Brain pericyte (primary cell): ENCODE data around the gene GANAB.
"Not testable (repeated sequence)": the region's sequence is repeated elsewhere in the genome, so short reads cannot be mapped to it uniquely, and the experiment has no call there.

Experiments used
- DNase-seq: peaks from one replicate; pipeline ENCODE4 v3.0.0-alpha.2; 2012; ENCODE audit warnings: low read depth, low spot score

GANAB gene

DNA sequence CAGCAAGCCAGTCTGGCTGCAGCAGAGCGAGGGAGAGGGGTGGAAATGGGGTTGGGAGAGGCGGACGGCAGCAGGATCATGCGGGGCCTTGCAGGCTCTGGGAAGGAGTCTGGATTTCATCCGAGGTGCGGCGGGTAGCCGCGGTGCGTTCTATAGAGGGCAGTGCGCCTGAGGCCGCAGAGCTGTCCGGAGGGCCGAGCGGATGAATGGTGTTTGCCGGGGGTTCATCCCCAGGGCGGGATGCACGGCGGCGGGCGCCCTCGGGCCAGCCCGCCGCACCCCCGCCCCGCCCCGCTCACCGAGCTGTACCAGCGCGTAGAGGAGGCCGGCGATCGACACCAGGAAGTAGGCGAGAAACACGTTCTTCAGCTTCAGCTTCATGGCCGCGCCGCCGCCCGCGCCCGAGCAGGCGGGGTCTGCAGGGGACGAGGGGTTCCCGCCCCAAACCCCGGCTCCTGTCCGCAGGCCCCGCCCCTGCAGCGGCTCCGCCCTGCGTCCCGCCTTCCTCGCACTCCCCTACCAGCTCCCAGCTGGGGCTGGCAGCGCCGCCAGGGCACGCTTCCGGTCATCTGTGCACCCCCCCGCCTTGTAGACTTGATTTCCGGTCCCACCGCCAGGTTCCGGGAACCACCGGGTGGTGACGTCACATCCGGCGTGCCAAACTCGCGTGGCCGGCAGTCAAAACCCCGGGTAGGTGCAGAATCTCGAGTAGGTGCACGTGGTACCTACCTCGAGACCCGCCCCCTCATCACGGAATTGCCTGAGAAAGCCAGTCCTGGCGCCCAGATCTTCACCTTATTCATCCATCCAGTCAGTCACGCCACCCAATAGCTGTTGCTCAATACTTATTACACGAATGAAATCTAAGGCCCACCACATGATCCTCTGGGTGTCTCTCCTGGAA is 24.6 kb downstream of the GANAB start, which contains the start of gene B3GAT3:
Gene B3GAT3, minus strand, starts transcription at position 420 of the 904 bp plus-strand sequence. Its CDS starts 39 bp downstream, at position 381.
- peak; percentile 94 for DNase-seq

DNA sequence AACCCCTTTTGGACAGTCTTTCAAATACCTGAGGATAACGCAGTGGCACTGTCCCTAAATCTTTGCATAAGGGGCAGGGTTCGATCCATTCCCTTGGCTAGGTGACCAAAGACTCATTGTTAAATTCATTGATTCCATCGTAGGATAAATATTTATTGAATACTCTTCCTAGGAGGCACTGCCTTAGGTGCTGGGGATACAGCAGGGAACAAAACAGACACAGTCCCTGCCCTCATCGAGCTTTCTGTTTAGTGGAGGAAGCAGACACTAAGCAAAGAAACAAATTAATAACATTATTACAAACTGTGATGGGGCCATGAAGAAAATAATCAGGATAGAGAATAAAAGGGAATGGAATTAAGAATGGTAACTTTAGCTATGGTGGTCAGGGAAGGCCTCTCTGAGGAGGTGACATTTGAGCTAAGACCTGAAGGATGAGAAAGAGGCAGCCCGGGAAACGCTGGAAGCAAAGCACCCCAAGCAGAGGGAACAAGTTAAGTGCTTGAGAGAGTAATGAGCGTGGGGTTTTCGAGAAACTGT is 25.3 kb downstream of the GANAB start:
- DNase-seq: no peak

DNA sequence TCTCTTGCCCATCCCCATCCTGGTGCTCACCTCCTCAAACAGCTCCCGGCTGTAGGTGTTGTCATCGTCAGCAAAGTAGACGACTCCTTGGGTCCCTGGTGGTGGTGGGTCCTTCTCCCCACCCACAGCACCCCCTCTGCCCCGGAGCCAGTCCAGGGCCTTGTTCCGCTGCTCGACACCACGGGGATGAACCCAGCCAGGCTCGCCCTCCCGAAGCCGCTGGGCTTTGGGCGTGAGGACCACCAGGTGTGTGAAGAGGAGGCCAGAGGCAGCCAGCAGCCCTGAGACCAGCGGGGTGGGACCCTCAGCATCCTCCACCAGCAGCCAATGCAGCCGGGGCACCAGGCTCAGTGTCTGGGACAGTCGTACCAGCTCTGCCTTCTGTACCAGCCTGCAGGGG is 29.5 kb downstream of the GANAB start:
- DNase-seq: not testable (repeated sequence)

DNA sequence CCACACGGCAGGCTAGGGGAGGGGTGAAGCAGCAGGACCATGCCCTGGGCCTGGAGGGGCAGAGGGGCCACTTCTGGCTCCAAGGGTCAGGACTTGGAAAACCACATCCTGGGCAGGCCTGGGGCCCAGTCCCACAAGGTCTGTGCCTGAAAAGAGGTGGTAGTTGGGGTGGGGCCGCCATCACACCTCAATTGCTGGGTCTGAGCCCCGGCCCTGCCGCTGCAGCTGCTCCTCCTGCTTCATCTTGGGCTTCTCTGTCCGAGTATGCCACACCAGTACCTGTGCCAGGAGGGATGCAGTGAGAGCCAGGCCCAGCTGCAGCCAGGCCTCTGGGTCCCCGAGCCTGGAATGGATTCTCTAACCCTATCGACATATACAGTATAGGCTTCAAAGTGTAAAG is 30.9 kb downstream of the GANAB start:
- no peak for DNase-seq

DNA sequence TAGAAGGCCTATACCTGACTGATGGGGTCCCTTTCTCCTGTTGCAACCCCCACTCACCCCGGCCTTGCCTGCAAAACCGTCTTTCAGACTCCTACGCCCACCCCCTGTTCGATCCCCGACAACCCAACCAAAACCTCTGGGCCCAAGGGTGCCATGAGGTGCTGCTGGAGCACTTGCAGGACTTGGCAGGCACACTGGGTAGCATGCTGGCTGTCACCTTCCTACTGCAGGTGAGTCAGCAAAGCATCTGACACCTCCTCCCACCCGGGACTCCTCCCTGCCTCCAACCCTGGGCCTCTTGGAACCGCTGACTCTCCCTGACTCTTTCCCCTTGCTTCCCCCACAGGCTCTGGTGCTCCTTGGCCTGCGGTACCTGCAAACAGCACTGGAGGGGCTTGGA is 32.1 kb downstream of the GANAB start:
- DNase-seq: no peak

DNA sequence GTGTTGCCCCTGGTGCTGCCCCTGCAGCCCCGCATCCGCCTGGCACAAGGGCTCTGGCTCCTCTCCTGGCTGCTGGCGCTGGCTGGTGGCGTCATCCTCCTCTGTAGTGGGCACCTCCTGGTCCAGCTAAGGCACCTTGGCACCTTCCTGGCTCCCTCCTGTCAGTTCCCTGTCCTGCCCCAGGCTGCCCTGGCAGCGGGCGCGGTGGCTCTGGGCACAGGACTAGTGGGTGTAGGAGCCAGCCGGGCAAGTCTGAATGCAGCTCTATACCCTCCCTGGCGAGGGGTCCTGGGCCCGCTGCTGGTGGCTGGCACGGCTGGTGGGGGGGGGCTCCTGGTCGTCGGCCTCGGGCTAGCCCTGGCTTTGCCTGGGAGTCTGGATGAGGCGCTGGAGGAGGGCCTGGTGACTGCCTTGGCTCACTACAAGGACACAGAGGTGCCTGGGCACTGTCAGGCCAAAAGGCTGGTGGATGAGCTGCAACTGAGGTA is 33.1 kb downstream of the GANAB start:
- no peak for DNase-seq

DNA sequence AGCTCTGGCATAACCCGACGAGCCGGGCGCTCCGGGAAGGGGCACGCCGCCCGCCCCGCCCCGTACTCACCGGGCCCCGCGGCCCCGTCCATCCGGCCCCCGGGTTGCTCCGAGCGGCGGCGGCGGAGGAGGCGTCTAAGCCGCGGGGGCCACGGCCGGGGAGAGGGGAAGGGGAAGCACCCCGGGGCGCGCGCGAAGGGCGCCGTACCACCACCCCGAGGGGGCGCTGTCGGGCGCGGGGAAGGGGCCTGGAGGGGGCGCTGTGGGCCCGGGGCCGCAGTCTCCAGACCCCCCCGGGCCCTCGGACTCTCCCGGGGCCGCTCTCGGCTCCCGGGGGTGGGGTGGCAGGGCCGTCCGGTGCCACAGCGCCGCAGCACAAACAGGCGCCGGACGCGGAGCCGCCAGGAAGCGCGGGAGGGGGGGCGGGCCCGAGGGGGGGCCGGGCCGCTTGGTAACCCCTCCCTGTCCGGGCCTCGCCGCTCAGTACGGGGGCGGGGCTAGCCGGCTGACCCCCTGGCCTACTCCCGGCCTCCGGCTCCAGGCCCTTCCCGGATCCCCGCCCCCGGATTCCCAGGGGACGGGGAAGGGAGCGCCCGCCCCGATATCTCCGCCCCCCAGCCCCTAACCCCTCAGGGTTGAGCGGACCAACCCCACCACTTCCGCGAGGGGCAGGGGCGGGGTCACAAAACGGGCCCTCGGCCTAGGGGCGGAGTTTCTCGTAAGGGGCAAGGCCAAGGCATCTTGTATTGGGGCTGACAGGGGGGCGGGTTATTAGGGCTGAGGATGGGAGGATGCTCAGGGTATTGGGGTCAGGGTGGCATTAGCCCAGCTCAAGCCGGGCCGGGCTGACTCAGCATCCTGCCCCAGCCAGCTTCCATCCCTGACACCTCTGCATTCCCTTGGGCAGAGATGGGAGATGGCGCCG is 33.8 kb downstream of the GANAB start, which contains the start of the genes EML3 and ROM1:
Gene EML3, minus strand, starts transcription at position 410 of the 925 bp plus-strand sequence. Its CDS starts 318 bp downstream, at position 92.
Gene ROM1, plus strand, starts transcription at position 892 of the 925 bp plus-strand sequence. Its CDS starts 25 bp downstream, at position 917.
- DNase-seq: no peak

DNA sequence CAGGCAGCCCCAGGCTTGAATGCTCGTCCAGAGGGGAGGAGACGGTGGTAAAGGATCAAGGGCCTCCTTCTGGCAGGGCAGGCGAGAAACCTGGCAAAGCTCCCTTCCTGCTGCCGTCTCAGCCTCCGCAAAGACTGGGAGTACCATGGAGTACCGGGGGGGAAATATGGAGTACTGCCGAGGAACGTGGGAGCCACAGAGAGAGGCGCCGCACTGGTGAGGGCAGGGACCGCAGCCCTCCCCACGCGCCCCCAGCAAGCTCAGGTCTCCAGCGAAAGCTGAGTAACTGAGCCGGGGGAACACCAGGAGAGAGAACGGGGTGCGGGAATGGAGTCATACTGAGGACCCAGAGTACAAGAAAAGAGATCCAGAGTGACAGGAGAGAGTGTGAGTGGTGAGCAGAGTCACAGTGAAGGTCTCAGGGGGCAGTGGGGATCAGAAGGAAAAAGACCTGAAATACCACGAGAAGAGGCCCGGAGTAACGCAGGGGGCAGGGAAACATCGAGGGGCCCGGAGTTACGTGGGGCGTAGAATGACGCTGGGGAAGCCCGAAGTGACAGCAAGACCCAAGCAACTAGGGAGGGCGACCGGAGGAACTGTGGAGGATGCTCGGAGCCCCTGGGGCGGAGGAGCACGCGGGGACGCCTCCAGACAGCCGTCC is 34.6 kb downstream of the GANAB start:
- no peak for DNase-seq

DNA sequence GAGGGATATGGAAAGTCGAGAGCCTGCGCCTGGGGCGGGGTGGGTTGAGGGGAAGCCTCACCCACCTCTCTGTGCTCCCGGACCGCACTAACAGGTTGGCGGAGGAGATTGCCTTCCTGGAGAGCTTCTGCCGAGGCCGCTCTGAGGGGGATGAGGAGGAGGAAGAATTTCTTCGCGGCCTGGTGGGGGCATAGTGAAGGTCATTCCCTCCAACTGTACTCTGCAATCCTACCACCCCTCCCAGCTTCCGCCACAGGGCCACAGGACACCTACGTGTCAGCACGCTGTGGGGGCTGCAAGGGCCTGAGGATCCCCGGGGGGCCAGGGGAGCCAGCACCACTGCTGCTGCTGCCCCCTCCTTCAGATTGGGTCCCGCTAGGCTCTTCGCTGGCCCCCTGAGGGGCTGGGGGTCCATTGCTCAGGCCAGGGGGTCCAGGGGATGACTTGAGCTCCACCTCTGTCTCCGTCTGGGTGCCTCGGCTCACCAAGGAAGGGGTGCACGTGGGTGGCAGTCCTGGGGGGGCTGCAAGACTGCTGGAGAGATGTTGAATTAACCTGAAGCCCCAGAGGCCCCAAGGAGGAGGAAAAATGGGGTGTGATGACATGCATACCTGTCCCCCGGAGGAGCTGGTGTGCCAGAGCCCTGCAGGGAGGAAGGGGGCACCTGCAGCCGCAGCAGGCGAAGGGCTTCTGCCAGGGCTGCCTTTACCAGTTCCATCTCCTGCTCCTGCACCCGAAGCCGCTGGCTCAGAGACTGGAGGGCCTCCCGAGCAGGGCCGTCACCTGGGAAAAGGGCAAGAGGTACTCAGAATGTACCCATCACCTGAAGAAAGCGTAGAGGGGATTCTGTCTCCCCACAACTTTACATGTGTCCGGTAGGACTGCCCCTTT is 35.4 kb downstream of the GANAB start:
- DNase-seq: no peak

DNA sequence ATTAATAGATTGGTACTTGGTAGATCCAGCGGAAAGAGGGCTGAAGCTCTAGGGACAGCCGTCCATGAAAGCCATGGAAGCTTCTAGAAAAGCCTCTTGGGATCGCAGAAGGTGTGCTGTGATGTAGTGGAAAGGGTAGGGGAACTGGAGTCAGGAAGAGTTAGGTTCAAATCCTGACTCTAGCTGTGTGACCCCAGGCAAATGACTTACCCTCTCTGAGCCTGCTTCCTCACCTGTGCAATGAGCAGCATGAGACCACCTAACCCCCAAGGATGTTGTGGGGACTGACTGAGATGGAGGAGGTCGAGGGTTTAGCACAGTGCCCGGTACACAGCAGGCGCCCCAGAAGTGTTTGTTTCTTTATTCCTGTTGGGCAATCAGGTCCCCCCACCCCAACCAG is 36.0 kb downstream of the GANAB start:
- no peak for DNase-seq

DNA sequence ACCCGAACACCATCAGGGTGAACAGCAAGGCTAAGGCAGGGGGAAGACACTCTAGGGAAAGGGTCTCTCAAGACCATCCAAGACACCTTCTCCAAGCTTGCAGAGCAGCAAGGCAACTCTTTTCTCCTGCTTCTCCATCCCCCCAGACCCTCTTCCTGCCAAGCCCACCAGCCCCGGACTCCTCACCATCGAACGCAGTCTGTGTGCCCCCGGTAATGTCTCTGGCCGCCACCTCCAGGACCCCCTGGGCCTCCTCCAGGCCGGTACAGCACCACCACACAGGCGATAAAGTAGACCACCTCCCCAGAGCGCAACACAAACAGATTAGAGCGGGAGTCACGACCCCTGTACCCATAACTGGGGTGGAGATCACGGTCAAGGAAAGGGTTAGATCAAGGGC is 37.6 kb downstream of the GANAB start:
- no peak for DNase-seq

DNA sequence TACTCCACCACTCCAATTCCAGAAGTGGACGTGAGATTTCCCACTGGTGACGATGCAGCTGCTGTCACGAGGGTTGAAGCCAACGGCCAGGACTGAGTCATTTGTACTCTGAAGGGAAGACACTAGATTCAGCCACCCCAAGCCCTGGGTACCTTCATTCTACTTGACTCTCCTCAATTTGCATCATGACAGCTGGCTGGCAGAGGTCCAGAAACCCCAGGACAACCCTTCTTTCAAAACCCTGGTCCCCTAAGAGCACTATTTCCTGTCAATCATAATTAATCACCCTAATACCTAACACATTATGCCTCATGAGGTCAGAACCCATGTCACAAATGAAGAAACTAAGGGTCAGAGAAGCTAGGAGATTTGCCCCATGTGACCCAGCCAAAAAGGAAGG is 38.7 kb downstream of the GANAB start:
- no peak for DNase-seq

DNA sequence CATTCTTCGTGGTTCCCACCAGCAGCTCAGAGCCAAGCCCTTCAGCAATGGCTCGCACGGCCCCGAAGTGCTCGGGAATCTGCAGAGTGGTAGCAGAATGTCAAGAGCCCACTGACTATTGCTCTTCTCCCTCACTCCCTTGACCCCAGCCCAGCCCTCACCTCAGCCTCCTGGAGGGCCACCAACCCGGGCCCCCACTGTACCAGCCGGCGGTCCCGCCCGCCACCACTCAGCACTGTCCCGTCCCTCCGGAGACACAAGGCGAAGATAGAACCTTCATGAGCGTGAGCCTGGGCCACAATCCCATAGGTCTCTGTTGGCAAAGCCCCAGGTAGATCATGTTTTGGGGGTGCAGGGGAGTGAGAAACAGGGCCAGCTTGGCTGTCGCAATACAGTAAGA is 40.5 kb downstream of the GANAB start:
- DNase-seq: no peak

DNA sequence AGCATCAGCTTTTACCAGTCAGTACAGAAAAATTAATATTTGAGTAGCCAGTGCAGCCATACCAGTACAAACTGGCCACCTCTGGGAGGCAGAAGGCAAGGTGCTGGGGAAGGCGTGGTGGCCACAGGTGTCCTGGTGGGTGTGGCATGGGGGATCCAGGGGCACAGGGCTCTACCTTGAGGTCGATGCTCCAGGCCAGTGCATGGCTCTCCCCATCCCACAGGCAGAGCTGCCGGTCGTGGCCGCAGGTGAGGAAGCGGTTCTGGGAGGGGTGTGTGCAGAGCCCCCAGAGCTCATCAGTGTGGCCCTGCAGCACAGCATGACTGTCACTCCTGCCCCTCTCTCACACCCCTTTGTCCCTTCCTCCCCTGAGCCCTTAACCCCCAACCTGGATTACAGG is 40.9 kb downstream of the GANAB start:
- no peak for DNase-seq

DNA sequence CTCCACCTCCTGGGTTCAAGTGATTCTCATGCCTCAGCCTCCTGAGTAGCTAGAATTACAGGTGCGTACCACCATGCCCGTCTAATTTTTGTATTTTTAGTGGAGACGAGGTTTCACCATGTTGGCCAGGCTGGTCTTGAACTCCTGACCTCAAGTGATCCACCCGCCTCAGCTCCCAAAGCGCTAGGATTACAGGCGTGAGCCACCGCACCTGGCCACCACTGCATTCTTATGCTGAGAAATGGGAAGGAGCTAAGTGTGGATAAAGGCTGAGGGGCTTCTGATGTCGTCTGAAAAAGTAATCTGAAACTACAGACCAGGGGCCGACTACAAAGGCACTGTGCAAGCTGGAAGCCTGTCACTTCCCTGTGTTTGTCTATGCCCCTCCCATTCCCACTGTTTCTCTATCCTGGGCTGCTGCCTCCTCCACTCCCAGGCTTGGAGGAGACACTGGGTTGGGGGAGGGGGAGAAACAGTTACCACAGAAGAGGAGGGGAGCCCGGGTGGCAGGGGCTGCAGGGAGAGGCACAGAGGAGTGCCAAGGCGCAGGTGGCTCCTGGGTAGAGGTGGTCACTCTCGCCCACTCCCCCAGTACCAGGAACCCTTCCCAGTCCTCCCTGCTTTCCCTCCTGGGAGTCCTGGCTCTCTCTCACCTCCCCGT is 41.8 kb downstream of the GANAB start:
- no peak for DNase-seq

DNA sequence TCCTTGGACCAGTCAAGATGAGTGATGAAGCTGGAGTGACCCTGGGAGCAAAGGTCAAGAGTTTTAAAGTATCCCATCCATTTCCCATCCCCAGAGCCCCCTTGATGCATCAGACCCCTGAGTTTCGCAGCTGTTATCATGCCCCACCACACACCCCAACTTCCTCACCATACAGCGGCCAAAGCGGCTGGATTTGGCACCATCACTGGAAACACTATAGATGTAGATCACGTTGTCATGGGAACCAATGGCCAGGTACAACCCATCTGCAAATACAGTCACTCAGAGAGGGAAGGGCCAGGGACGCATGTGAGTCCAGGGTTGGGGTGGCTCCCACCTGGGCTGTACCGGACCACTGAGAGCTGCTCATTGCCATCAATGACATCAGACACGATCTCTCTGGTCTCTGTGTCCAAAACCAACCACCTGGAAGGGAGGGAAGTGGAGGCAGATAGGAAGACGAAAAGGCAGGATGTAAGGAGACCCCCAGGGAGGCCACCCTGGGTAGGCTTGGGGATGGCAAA is 42.6 kb downstream of the GANAB start:
- no peak for DNase-seq

DNA sequence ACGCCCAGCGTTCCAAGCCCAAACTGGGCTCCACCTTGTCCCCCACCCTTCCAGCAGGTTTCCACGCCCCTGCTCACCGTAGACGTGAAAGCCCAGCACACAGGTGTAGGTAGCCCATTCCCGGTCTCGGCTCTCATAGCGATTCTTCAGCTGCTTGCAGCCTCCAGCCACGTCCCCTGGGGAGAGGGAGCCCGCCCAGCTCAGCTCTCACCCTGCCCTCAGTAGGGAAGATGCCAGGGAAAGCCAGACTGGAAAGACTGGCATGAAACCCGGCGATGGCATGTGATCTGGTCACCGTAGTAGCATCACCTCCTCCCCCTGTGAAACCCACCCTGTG is 43.4 kb downstream of the GANAB start:
- no peak for DNase-seq

DNA sequence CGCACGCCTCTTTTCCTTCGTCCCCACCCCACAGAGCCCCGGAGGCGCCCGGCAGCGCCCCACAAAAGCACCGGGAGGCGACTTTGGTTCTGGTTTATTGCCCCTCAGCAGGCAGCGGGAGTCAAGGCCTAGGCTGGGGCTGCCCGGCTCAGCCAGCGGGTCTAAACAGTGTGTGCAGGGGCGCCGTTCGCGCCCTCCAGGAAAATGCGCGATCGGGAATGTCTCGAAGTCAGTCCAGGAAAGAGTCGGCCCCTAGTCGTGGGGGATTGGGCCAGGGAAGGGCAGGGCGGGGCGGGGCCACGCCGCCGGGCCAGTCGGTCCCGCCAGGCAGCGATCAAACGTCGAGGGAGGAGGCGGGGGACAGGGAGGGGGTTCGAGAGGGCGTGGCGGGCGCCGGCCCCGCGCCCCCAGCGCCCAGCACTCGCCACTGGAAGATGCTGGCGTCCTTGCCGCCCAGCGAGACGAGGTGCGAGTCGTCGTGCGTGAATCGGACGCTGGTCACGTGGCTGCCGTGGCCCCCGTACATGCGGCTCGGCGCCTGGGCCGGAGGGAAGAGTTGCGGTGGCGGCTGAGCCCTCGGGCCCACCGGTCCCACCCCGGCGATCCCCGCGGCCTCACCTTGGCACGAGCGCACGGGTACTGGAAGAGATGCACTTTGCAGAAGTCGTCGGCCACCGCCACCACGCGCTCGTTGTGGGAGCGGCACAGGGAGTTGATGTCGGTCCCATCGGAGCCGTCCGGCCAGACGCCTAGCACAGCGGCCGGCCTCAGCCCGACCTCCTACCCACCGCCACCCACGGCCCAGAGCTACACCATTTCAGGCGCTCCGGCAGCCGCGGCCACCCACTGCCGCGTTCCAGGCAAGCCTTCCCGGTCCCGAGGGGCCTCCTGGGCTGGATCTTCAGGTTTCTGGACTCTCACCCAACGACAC is 44.0 kb downstream of the GANAB start:
- no peak for DNase-seq
